Measurements from ENCODE around the gene LHFPL4. TPM values are rescaled to one million over a fixed set of nuclear protein-coding genes. Genes with fewer than 3 reads are reported as not detected.
A peak's percentile ranks its signal among the peaks of the same experiment; 100 is the strongest.

Gene LHFPL4
- total RNA-seq, 1 experiment from 2014 or later: not detected

- ATAC-seq (no peak), DNase-seq (no peak)
- Histone ChIP-seq H3K4me1 (ENCODE audit: insufficient read depth, low read length) (peaks cover 18% of the 10 kb centered on the region), H3K9ac (ENCODE audit: low read length) (no peak overlapping the region), H3K79me2 (ENCODE audit: low read length) (no peaks in the 10 kb centered on the region), H3K4me3 (ENCODE audit: low read length) (no peak overlapping the region), H3F3A (ENCODE audit: low read length, unreplicated experiment) (no peaks in the 10 kb centered on the region), H3K9me2 (replicated peaks; ENCODE audit: low read length) (no peaks in the 10 kb centered on the region), H3K9me3 (ENCODE audit: low read length) (no peaks in the 10 kb centered on the region), H3K4me2 (ENCODE audit: low read length) (peak overlapping the region; percentile 21), H3K27ac (ENCODE audit: low read length) (no peak overlapping the region), H3K27me3 (ENCODE audit: low read length) (no peaks in the 10 kb centered on the region), H3K36me3 (ENCODE audit: low read depth, low read length) (no peaks in the 10 kb centered on the region; the same call in 1 of the 2 replicates), H4K20me1 (ENCODE audit: low read length) (no peaks in the 10 kb centered on the region), H2AFZ (ENCODE audit: low read length) (peak overlapping the region; percentile 31; the same call in 1 of the 2 replicates)
- no TSS peak for BruUV-seq (replicated peaks)
- ChIA-PET CTCF (interaction anchor here (1.1 kb wide), 1 partner anchor 146 kb away, joined by 7 read pairs; no protein-coding TSS in a partner anchor), POLR2A (ENCODE audit: unreplicated experiment) (no interaction called here)
- TF ChIP-seq EZH2phosphoT487 (IDR thresholded peaks at IDR 0.05; ENCODE audit: borderline replicate concordance, low read length) (no peak), EZH2 (IDR thresholded peaks at IDR 0.05; ENCODE audit: low read length, unreplicated experiment) (no peak), CTCF (conservative IDR thresholded peaks at IDR 0.05; ENCODE audit: low read depth, low read length) (no peak)
- intact Hi-C loops (cut with micrococcal nuclease): no loop called here
Measured at GRCh38 chr3:9499455-9500107, 54.0 kb downstream of the LHFPL4 start.

GRCh38 chr3:9498781-9499180 is 54.8 kb downstream of the LHFPL4 start:
- H4K20me1 ChIP-seq (ENCODE audit: low read length): no peaks in the 10 kb centered on the region
- ChIA-PET CTCF (no interaction called here), POLR2A (ENCODE audit: unreplicated experiment) (interaction anchor here (0.6 kb wide), 1 partner anchor 172 kb away, joined by 4 read pairs; no protein-coding TSS in a partner anchor)
- DNase-seq: no peak
- H3K79me2 ChIP-seq (ENCODE audit: low read length): no peaks in the 10 kb centered on the region
- no peaks in the 10 kb centered on the region for H3K9me2 ChIP-seq (replicated peaks; ENCODE audit: low read length)
- H3F3A ChIP-seq (ENCODE audit: low read length, unreplicated experiment): no peaks in the 10 kb centered on the region
- no peaks in the 10 kb centered on the region; the same call in 1 of the 2 replicates for H3K36me3 ChIP-seq (ENCODE audit: low read depth, low read length)
- peaks cover 18% of the 10 kb centered on the region for H3K4me1 ChIP-seq (ENCODE audit: insufficient read depth, low read length)
- BruUV-seq (replicated peaks): no TSS peak
- H3K9me3 ChIP-seq (ENCODE audit: low read length): no peaks in the 10 kb centered on the region
- no peak overlapping the region for H3K4me3 ChIP-seq (ENCODE audit: low read length)
- no peak overlapping the region for H3K9ac ChIP-seq (ENCODE audit: low read length)
- H3K27ac ChIP-seq (ENCODE audit: low read length): no peak overlapping the region
- TF ChIP-seq EZH2phosphoT487 (IDR thresholded peaks at IDR 0.05; ENCODE audit: borderline replicate concordance, low read length): no peak
- TF ChIP-seq EZH2 (IDR thresholded peaks at IDR 0.05; ENCODE audit: low read length, unreplicated experiment): no peak
- TF ChIP-seq CTCF (conservative IDR thresholded peaks at IDR 0.05; ENCODE audit: low read depth, low read length): no peak
- no peaks in the 10 kb centered on the region for H3K27me3 ChIP-seq (ENCODE audit: low read length)
- peak overlapping the region; percentile 17; the same call in 1 of the 2 replicates for H3K4me2 ChIP-seq (ENCODE audit: low read length)
- no peak overlapping the region for H2AFZ ChIP-seq (ENCODE audit: low read length)
- intact Hi-C loops (cut with micrococcal nuclease): no loop called here
- ATAC-seq: no peak

Data from PC-3 (cell line).